Trophoblast cell (in vitro differentiated cells and primary cell): ENCODE results near the gene HBE1.

Experiments used
- DNase-seq, 2 donors: peaks; one replicate each; pipeline ENCODE4 v3.0.0-alpha.2; 2016
- H2AFZ ChIP-seq: 2 replicates; pipeline ENCODE4 v1.6.1; 2013; ENCODE audit warnings: low read length, moderate library complexity, mild to moderate bottlenecking; ENCODE audit not compliant: insufficient read depth, poor library complexity
- H2AK5ac ChIP-seq: 2 replicates; pipeline ENCODE4 v1.6.1; 2013; ENCODE audit warnings: mild to moderate bottlenecking, low read length
- H2BK120ac ChIP-seq: 2 replicates; pipeline ENCODE4 v1.6.1; 2013; ENCODE audit warnings: low read length, mild to moderate bottlenecking, moderate library complexity; ENCODE audit not compliant: insufficient read depth, poor library complexity
- H2BK12ac ChIP-seq: 2 replicates; pipeline ENCODE4 v1.6.1; 2013; ENCODE audit warnings: mild to moderate bottlenecking, low read length, moderate library complexity
- H2BK5ac ChIP-seq: 2 replicates; pipeline ENCODE4 v1.6.1; 2013; ENCODE audit warnings: low read length, low read depth, moderate library complexity, mild to moderate bottlenecking; ENCODE audit not compliant: poor library complexity
- H3K14ac ChIP-seq: 2 replicates; pipeline ENCODE4 v1.6.1; 2013; ENCODE audit warnings: mild to moderate bottlenecking, low read length
- H3K18ac ChIP-seq: 2 replicates; pipeline ENCODE4 v1.6.1; 2013; ENCODE audit warnings: mild to moderate bottlenecking, low read length
- H3K23ac ChIP-seq: 2 replicates; pipeline ENCODE4 v1.6.1; 2013; ENCODE audit warnings: low read length
- H3K27ac ChIP-seq: 2 replicates; pipeline ENCODE4 v1.5.1; 2013; ENCODE audit warnings: low read depth, mild to moderate bottlenecking, inconsistent platforms, low read length, moderate library complexity
- H3K27me3 ChIP-seq: 2 replicates; pipeline ENCODE4 v1.6.1; 2013; ENCODE audit warnings: inconsistent platforms, mild to moderate bottlenecking, low read length, moderate library complexity; ENCODE audit not compliant: insufficient read depth
- H3K36me3 ChIP-seq, 2 experiments: 1 replicate in 1 of 2; 2 replicates in 1 of 2; pipeline ENCODE4 v1.6.1; 2013; ENCODE audit warnings: low read length in 2 of 2, mild to moderate bottlenecking in 2 of 2, moderate library complexity in 1 of 2; ENCODE audit not compliant: insufficient read depth in 2 of 2, control insufficient read depth in 1 of 2
- H3K4ac ChIP-seq: 2 replicates; pipeline ENCODE4 v1.6.1; 2013; ENCODE audit warnings: low read depth, mild to moderate bottlenecking, low read length, moderate library complexity
- H3K4me1 ChIP-seq, 2 experiments: 1 replicate in 1 of 2; 2 replicates in 1 of 2; pipeline ENCODE4 v1.6.1; 2013; ENCODE audit warnings: low read length in 2 of 2, mild to moderate bottlenecking in 2 of 2, moderate library complexity in 1 of 2; ENCODE audit not compliant: insufficient read depth in 2 of 2, control insufficient read depth in 1 of 2
- H3K4me2 ChIP-seq: 2 replicates; pipeline ENCODE4 v1.6.1; 2013; ENCODE audit warnings: inconsistent platforms, mild to moderate bottlenecking, low read length, moderate library complexity
- H3K4me3 ChIP-seq: 2 replicates; pipeline ENCODE4 v1.5.1; 2013; ENCODE audit warnings: mild to moderate bottlenecking, low read depth, low read length, inconsistent platforms
- H3K79me1 ChIP-seq: one replicate; pipeline ENCODE4 v1.6.1; 2013; ENCODE audit warnings: low read length
- H3K79me2 ChIP-seq: 2 replicates; pipeline ENCODE4 v1.6.1; 2013; ENCODE audit warnings: low read length, mild to moderate bottlenecking; ENCODE audit not compliant: control insufficient read depth, insufficient read depth, poor library complexity
- H3K9ac ChIP-seq: 2 replicates; pipeline ENCODE4 v1.6.1; 2013; ENCODE audit warnings: mild to moderate bottlenecking, low read length
- H3K9me3 ChIP-seq: 2 replicates; pipeline ENCODE4 v1.6.1; 2013; ENCODE audit warnings: low read depth, mild to moderate bottlenecking, control low read depth, inconsistent platforms, low read length; ENCODE audit not compliant: insufficient read depth
- H4K12ac ChIP-seq: 2 replicates; pipeline ENCODE4 v1.6.1; 2013; ENCODE audit warnings: low read depth, mild to moderate bottlenecking, low read length, moderate library complexity
- H4K8ac ChIP-seq: 2 replicates; pipeline ENCODE4 v1.6.1; 2013; ENCODE audit warnings: low read depth, mild to moderate bottlenecking, low read length, moderate library complexity
- H4K91ac ChIP-seq: one replicate; pipeline ENCODE4 v1.6.1; 2013; ENCODE audit warnings: low read depth, mild to moderate bottlenecking, low read length, moderate library complexity
- WGBS: extraction: QIAGEN DNeasy Blood & Tissue Kit; methylation state at CpG from one replicate; pipeline ENCODE4 v1.1.7; 2013; ENCODE audit warnings: missing lambda C conversion rate; ENCODE audit not compliant: insufficient read length, insufficient coverage; ENCODE audit errors: extremely low coverage; 5-methylcytosine and 5-hydroxymethylcytosine counted together

The HBE1 gene

DNA sequence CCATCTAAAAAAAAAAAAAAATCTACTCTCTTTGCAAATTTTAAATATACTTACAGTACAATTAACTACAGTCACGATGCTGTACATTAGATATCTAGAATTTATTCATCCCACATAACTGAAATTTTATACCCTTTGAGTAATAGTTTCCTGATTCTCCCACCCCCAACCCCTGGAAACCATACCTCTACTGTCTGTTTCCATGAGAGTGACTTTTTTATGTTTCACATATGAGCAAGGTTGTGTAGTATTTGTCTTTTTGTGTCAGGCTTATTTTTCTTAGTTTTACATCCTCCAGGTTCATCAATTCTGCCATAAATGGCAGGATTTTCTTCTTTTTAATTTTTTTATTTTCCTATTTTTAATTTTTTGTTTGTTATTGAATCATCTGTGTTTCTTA is 46.1 kb downstream of the HBE1 start:
- no peak overlapping the region for H4K8ac ChIP-seq
- no peak overlapping the region for H2BK12ac ChIP-seq

GRCh38 chr11:5223146-5223545 is 46.6 kb downstream of the HBE1 start:
- no peak overlapping the region for H3K23ac ChIP-seq
- no peak overlapping the region for H2BK12ac ChIP-seq
- no peaks in the 10 kb centered on the region for H3K79me1 ChIP-seq
- H3K27ac ChIP-seq: no peak overlapping the region
- no peaks in the 10 kb centered on the region for H3K79me2 ChIP-seq
- no CpG with 5 or more reads among the region's 6 CpGs for WGBS
- H3K18ac ChIP-seq: no peak overlapping the region
- H3K4me1 ChIP-seq: no peaks in the 10 kb centered on the region
- no peak overlapping the region for H2AFZ ChIP-seq
- no peak overlapping the region for H4K8ac ChIP-seq
- no peak overlapping the region for H3K14ac ChIP-seq
- H3K27me3 ChIP-seq: no peaks in the 10 kb centered on the region
- no peak overlapping the region for H2BK120ac ChIP-seq
- no peak overlapping the region for H2AK5ac ChIP-seq
- DNase-seq: no peak
- no peak overlapping the region for H2BK5ac ChIP-seq
- H3K4me3 ChIP-seq: no peak overlapping the region
- no peaks in the 10 kb centered on the region for H3K36me3 ChIP-seq
- no peak overlapping the region for H4K12ac ChIP-seq
- no peak overlapping the region for H3K4me2 ChIP-seq
- no peak overlapping the region for H4K91ac ChIP-seq
- H3K4ac ChIP-seq: no peak overlapping the region
- no peak overlapping the region for H3K9ac ChIP-seq
- peaks cover 2% of the 10 kb centered on the region for H3K9me3 ChIP-seq

More for the DNA sequence above, 46.1 kb downstream of the HBE1 start:
- H3K4ac ChIP-seq: no peak overlapping the region
- H3K9ac ChIP-seq: no peak overlapping the region
- H2AK5ac ChIP-seq: no peak overlapping the region
- no peaks in the 10 kb centered on the region for H3K27me3 ChIP-seq
- no peak overlapping the region for H2BK120ac ChIP-seq
- WGBS: no CpG with 5 or more reads among the region's 1 CpG
- H3K23ac ChIP-seq: no peak overlapping the region
- no peak overlapping the region for H3K14ac ChIP-seq
- H3K79me1 ChIP-seq: no peaks in the 10 kb centered on the region
- no peak overlapping the region for H3K27ac ChIP-seq
- H3K9me3 ChIP-seq: peaks cover 2% of the 10 kb centered on the region
- H3K79me2 ChIP-seq: no peaks in the 10 kb centered on the region
- no peak overlapping the region for H4K12ac ChIP-seq
- H2BK5ac ChIP-seq: no peak overlapping the region
- DNase-seq: no peak
- H3K18ac ChIP-seq: no peak overlapping the region
- no peaks in the 10 kb centered on the region for H3K4me1 ChIP-seq
- H3K4me2 ChIP-seq: no peak overlapping the region
- no peak overlapping the region for H4K91ac ChIP-seq
- no peaks in the 10 kb centered on the region for H3K36me3 ChIP-seq
- no peak overlapping the region for H3K4me3 ChIP-seq
- H2AFZ ChIP-seq: no peak overlapping the region
